OCI-LY7 (cell line): ENCODE measurements around the gene PSEN1. TPM values are rescaled to one million over a fixed set of nuclear protein-coding genes. Genes with fewer than 3 reads are reported as not detected.

Source experiments
- BruUV-seq: library from RNA; stranded (reverse); fragments of 400-500 nt; replicated peaks from 2 replicates; lab custom pipeline; 2021; lab: Mats Ljungman, UMichigan
- CTCF ChIA-PET: fragments of 300-600 bp; sonication (Branson Sonifier 250); formaldehyde crosslinking; loops from one replicate; lab custom pipeline; 2022; ENCODE audit warnings: antibody characterized with exemption; ENCODE audit not compliant: unreplicated experiment; lab: Charles Lee
- POLR2A ChIA-PET: fragments of 300-600 bp; sonication (Branson Sonifier 250); formaldehyde crosslinking; loops from one replicate; lab custom pipeline; 2022; ENCODE audit warnings: antibody characterized with exemption; lab: Charles Lee
- DNase-seq: peaks from one replicate; pipeline ENCODE4 v3.0.0-alpha.2; 2015; ENCODE audit warnings: low spot score
- H2AFZ ChIP-seq: fragments of 200-600 bp; sonication (generic), shearing (Covaris generic); 2 replicates; pipeline ENCODE4 v1.6.1; 2014; ENCODE audit warnings: mild to moderate bottlenecking, antibody characterized with exemption, low read length, moderate library complexity
- H3K27ac ChIP-seq: fragments of 200-600 bp; sonication (generic); 2 replicates; pipeline ENCODE4 v1.5.1; 2014; ENCODE audit warnings: mixed run types, low read depth, mild to moderate bottlenecking, moderate library complexity, low read length, inconsistent platforms; ENCODE audit not compliant: poor library complexity, severe bottlenecking
- H3K36me3 ChIP-seq: fragments of 200-600 bp; sonication (generic); 2 replicates; pipeline ENCODE4 v1.6.1; 2014; ENCODE audit warnings: mild to moderate bottlenecking, antibody characterized with exemption, low read length, moderate library complexity, mixed read lengths; ENCODE audit not compliant: insufficient read depth
- H3K4me1 ChIP-seq: fragments of 200-600 bp; sonication (generic); 2 replicates; pipeline ENCODE4 v1.5.1; 2014; ENCODE audit warnings: mild to moderate bottlenecking, low read length; ENCODE audit not compliant: insufficient read depth, poor library complexity, severe bottlenecking
- H3K4me2 ChIP-seq: fragments of 200-600 bp; sonication (generic); 2 replicates; pipeline ENCODE4 v1.6.1; 2014; ENCODE audit warnings: mild to moderate bottlenecking, low read length
- H3K4me3 ChIP-seq: fragments of 200-600 bp; sonication (generic); 2 replicates; pipeline ENCODE4 v1.5.1; 2014; ENCODE audit warnings: mild to moderate bottlenecking, low read depth, low read length; ENCODE audit not compliant: poor library complexity, severe bottlenecking
- H3K79me2 ChIP-seq: fragments of 200-600 bp; sonication (generic); 2 replicates; pipeline ENCODE4 v1.6.1; 2016; ENCODE audit warnings: low read depth, mild to moderate bottlenecking, low read length, moderate library complexity, mixed read lengths; ENCODE audit not compliant: insufficient read depth
- H3K9me2 ChIP-seq: fragments of 200-600 bp; sonication (generic); 2 replicates; pipeline ENCODE4 v1.6.1; 2016; ENCODE audit warnings: mild to moderate bottlenecking, low read length, mixed read lengths; ENCODE audit not compliant: insufficient read depth
- H3K9me3 ChIP-seq: fragments of 200-600 bp; sonication (generic); 2 replicates; pipeline ENCODE4 v1.6.1; 2014; ENCODE audit warnings: mild to moderate bottlenecking, mixed run types, low read length, mixed read lengths
- H4K20me1 ChIP-seq: fragments of 200-600 bp; sonication (generic); 2 replicates; pipeline ENCODE4 v1.6.1; 2014; ENCODE audit warnings: mild to moderate bottlenecking, antibody characterized with exemption, low read length, moderate library complexity, mixed read lengths; ENCODE audit not compliant: insufficient read depth
- CTCF ChIP-seq: fragments of 200-600 bp; sonication (generic); conservative IDR thresholded peaks from 2 replicates; pipeline ENCODE4 v1.5.1; 2014; ENCODE audit warnings: mild to moderate bottlenecking, antibody characterized with exemption, low read length, moderate library complexity, mixed read lengths
- EZH2phosphoT487 ChIP-seq: fragments of 200-600 bp; sonication (generic); IDR thresholded peaks from 2 replicates; pipeline ENCODE4 v1.6.1; 2018; ENCODE audit warnings: low read depth, borderline replicate concordance, mild to moderate bottlenecking, mixed run types, antibody characterized with exemption, low read length, moderate library complexity, mixed read lengths
- intact Hi-C: fragments of 100-400 bp; cut with micrococcal nuclease; formaldehyde crosslinking; loops from one replicate; pipeline ENCODE4 v1.10.0; 2022; ENCODE audit not compliant: unreplicated experiment
- total RNA-seq, 2 experiments: library from RNA; depleted of rRNA in 1 of 2; stranded (reverse); fragments of >200 nt in 1 of 2; shearing (Covaris generic) in 1 of 2; gene quantifications; 2 replicates each; pipeline ENCODE4 v1.2.3, GENCODE V29; 2014 to 2022

The PSEN1 gene
- total RNA-seq, 2 experiments from 2014 or later: 24.4 to 28.0 TPM

- DNase-seq: no peak
- Histone ChIP-seq H3K4me3 (no peak overlapping the region), H3K27ac (no peak overlapping the region), H3K79me2 (no peaks in the 10 kb centered on the region), H3K9me2 (no peaks in the 10 kb centered on the region), H3K4me1 (peaks cover 13% of the 10 kb centered on the region), H4K20me1 (no peaks in the 10 kb centered on the region), H2AFZ (no peak overlapping the region), H3K9me3 (no peaks in the 10 kb centered on the region), H3K36me3 (no peaks in the 10 kb centered on the region), H3K4me2 (no peak overlapping the region)
- TF ChIP-seq CTCF (no peak), EZH2phosphoT487 (no peak)
- intact Hi-C loops: no loop called here
- no TSS peak for BruUV-seq
- POLR2A ChIA-PET: no interaction called here
- CTCF ChIA-PET: no interaction called here
Observed at GRCh38 chr14:73233564-73233963, 97.3 kb downstream of the PSEN1 start.

DNA sequence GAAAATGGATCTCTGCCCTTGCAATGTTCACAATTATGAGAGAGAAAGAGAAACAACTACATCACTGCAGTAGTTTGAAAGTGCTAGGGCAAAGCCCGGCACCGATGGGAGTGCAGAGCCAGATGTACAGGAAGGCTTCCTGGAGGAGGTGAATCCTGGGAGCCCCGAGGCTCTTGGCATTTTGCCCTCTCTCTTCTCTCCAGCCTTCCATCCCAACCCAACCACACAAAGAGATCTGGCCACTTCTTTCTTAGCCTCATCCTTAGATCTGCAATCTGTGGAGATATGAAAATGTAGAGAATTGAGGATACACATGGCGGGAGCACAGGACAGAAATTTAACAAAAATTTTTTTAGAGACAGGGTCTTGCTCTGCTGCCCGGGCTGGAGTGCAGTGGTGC is 97.7 kb downstream of the PSEN1 start:
- CTCF ChIA-PET: no interaction called here
- no TSS peak for BruUV-seq

More for the DNA sequence above, 97.7 kb downstream of the PSEN1 start:
- no peak overlapping the region for H3K27ac ChIP-seq
- intact Hi-C loops: no loop called here
- no peak overlapping the region for H3K4me2 ChIP-seq
- no peak overlapping the region for H2AFZ ChIP-seq
- TF ChIP-seq EZH2phosphoT487 (no peak), CTCF (no peak)
- H3K9me3 ChIP-seq: no peaks in the 10 kb centered on the region
- H3K9me2 ChIP-seq: no peaks in the 10 kb centered on the region
- no peaks in the 10 kb centered on the region for H3K79me2 ChIP-seq
- no peak for DNase-seq
- H3K4me3 ChIP-seq: no peak overlapping the region
- H4K20me1 ChIP-seq: no peaks in the 10 kb centered on the region
- H3K36me3 ChIP-seq: no peaks in the 10 kb centered on the region
- POLR2A ChIA-PET: interaction anchor here (0.6 kb wide), 1 partner anchor 237 kb away, joined by 3 read pairs; no protein-coding TSS in a partner anchor
- peaks cover 13% of the 10 kb centered on the region for H3K4me1 ChIP-seq
